ENCODE results near the gene NHLRC2.

NHLRC2 gene

GRCh38 chr10:113846036-113846435, 8.4 kb upstream of the NHLRC2 start:
- H3K4me3 Mint-ChIP-seq = no peak overlapping the region

GRCh38 chr10:113849140-113849803, 5.2 kb upstream of the NHLRC2 start:
- Mint-ChIP-seq H3K9me3 (no peaks in the 10 kb centered on the region), H3K4me1 (peaks cover 22% of the 10 kb centered on the region), H3K27me3 (ENCODE audit: low read depth) (no peaks in the 10 kb centered on the region), H3K27ac (no peak overlapping the region), H3K4me3 (no peak overlapping the region), H3K36me3 (ENCODE audit: low read depth) (peaks cover 5% of the 10 kb centered on the region)
- TF ChIP-seq CTCF (IDR thresholded peaks at IDR 0.05; ENCODE audit: unreplicated experiment in 3 of 3) = no peak

More at GRCh38 chr10:113846036-113846435, 8.4 kb upstream of the NHLRC2 start:
- peaks cover 10% of the 10 kb centered on the region for H3K4me1 Mint-ChIP-seq
- peaks cover 10% of the 10 kb centered on the region for H3K36me3 Mint-ChIP-seq (ENCODE audit: low read depth)
- H3K27ac Mint-ChIP-seq = no peak overlapping the region
- H3K9me3 Mint-ChIP-seq = no peaks in the 10 kb centered on the region
- no peak for TF ChIP-seq CTCF (IDR thresholded peaks at IDR 0.05; ENCODE audit: unreplicated experiment in 3 of 3)
- H3K27me3 Mint-ChIP-seq (ENCODE audit: low read depth) = no peaks in the 10 kb centered on the region

GRCh38 chr10:113849946-113850345, 4.5 kb upstream of the NHLRC2 start:
- Mint-ChIP-seq H3K4me1 (peaks cover 25% of the 10 kb centered on the region), H3K27ac (no peak overlapping the region), H3K9me3 (no peaks in the 10 kb centered on the region), H3K27me3 (ENCODE audit: low read depth) (no peaks in the 10 kb centered on the region), H3K36me3 (ENCODE audit: low read depth) (peaks cover 5% of the 10 kb centered on the region), H3K4me3 (peak overlapping the region in 1 of 3 experiments; percentile 53)
- TF ChIP-seq CTCF (IDR thresholded peaks at IDR 0.05; ENCODE audit: unreplicated experiment in 3 of 3) = no peak

GRCh38 chr10:113853578-113854012, 866 bp upstream of the NHLRC2 start:
- Mint-ChIP-seq H3K27me3 (ENCODE audit: low read depth) (peaks cover 4% of the 10 kb centered on the region), H3K4me3 (peak overlapping the region; percentile 93 to 98 (median 97)), H3K36me3 (ENCODE audit: low read depth) (peaks cover 3% of the 10 kb centered on the region), H3K27ac (peak overlapping the region; percentile 100), H3K4me1 (peaks cover 49% of the 10 kb centered on the region), H3K9me3 (no peaks in the 10 kb centered on the region)
- no peak for TF ChIP-seq CTCF (IDR thresholded peaks at IDR 0.05; ENCODE audit: unreplicated experiment in 3 of 3)

- peak overlapping the region; percentile 93 to 98 (median 97) for H3K4me3 Mint-ChIP-seq
- TF ChIP-seq CTCF (IDR thresholded peaks at IDR 0.05; ENCODE audit: unreplicated experiment in 3 of 3) = peak in 2 of 3 experiments; percentile 18 to 19
- H3K36me3 Mint-ChIP-seq (ENCODE audit: low read depth) = peaks cover 16% of the 10 kb centered on the region
- peaks cover 4% of the 10 kb centered on the region for H3K27me3 Mint-ChIP-seq (ENCODE audit: low read depth)
- H3K9me3 Mint-ChIP-seq = no peaks in the 10 kb centered on the region
- peak overlapping the region; percentile 100 for H3K27ac Mint-ChIP-seq
- peaks cover 48% of the 10 kb centered on the region for H3K4me1 Mint-ChIP-seq
Measured at GRCh38 chr10:113854761-113855588, 514 bp downstream of the NHLRC2 start.
